Measurements from ENCODE around the gene CD247.

The CD247 gene

GRCh38 chr1:167472752-167473521 lies 45.4 kb downstream of the CD247 start:
- DNase-seq (ENCODE audit: low read depth) = no peak
- TF ChIP-seq MYC (IDR thresholded peaks at IDR 0.05; ENCODE audit: low read depth, low read length) (no peak), MAX (IDR thresholded peaks at IDR 0.05; ENCODE audit: low read depth, low read length) (no peak), POLR2A (IDR thresholded peaks at IDR 0.05; ENCODE audit: extremely low read depth, insufficient read length) (no peak), CTCF (IDR thresholded peaks at IDR 0.05; ENCODE audit: low read depth, low read length) (no peak)
- H3K4me3 ChIP-seq (ENCODE audit: low read depth, low read length) = no peak overlapping the region

GRCh38 chr1:167471568-167471967 lies 46.8 kb downstream of the CD247 start:
- TF ChIP-seq POLR2A (IDR thresholded peaks at IDR 0.05; ENCODE audit: extremely low read depth, insufficient read length) (no peak), CTCF (IDR thresholded peaks at IDR 0.05; ENCODE audit: low read depth, low read length) (no peak), MAX (IDR thresholded peaks at IDR 0.05; ENCODE audit: low read depth, low read length) (no peak), MYC (IDR thresholded peaks at IDR 0.05; ENCODE audit: low read depth, low read length) (no peak)
- no peak for DNase-seq (ENCODE audit: low read depth)
- no peak overlapping the region for H3K4me3 ChIP-seq (ENCODE audit: low read depth, low read length)

GRCh38 chr1:167469280-167469965 lies 48.9 kb downstream of the CD247 start:
- no peak overlapping the region for H3K4me3 ChIP-seq (ENCODE audit: low read depth, low read length)
- TF ChIP-seq POLR2A (IDR thresholded peaks at IDR 0.05; ENCODE audit: extremely low read depth, insufficient read length) (no peak), MAX (IDR thresholded peaks at IDR 0.05; ENCODE audit: low read depth, low read length) (no peak), MYC (IDR thresholded peaks at IDR 0.05; ENCODE audit: low read depth, low read length) (no peak), CTCF (IDR thresholded peaks at IDR 0.05; ENCODE audit: low read depth, low read length) (no peak)
- DNase-seq (ENCODE audit: low read depth) = no peak

- H3K4me3 ChIP-seq (ENCODE audit: low read depth, low read length) = no peak overlapping the region
- no peak for TF ChIP-seq MYC (IDR thresholded peaks at IDR 0.05; ENCODE audit: low read depth, low read length)
- no peak for TF ChIP-seq CTCF (IDR thresholded peaks at IDR 0.05; ENCODE audit: low read depth, low read length)
- TF ChIP-seq POLR2A (IDR thresholded peaks at IDR 0.05; ENCODE audit: extremely low read depth, insufficient read length) = no peak
- TF ChIP-seq MAX (IDR thresholded peaks at IDR 0.05; ENCODE audit: low read depth, low read length) = no peak
- no peak for DNase-seq (ENCODE audit: low read depth)
Measured at GRCh38 chr1:167467752-167468151, 50.6 kb downstream of the CD247 start.

GRCh38 chr1:167467126-167467710 lies 51.1 kb downstream of the CD247 start:
- DNase-seq (ENCODE audit: low read depth) = no peak
- no peak for TF ChIP-seq POLR2A (IDR thresholded peaks at IDR 0.05; ENCODE audit: extremely low read depth, insufficient read length)
- no peak for TF ChIP-seq MAX (IDR thresholded peaks at IDR 0.05; ENCODE audit: low read depth, low read length)
- TF ChIP-seq CTCF (IDR thresholded peaks at IDR 0.05; ENCODE audit: low read depth, low read length) = no peak
- no peak for TF ChIP-seq MYC (IDR thresholded peaks at IDR 0.05; ENCODE audit: low read depth, low read length)
- no peak overlapping the region for H3K4me3 ChIP-seq (ENCODE audit: low read depth, low read length)

All from NB4 (cell line).